Liver (tissue), 9 donors: Measurements from ENCODE around the gene MAP6D1. TPM values are rescaled to one million over a fixed set of nuclear protein-coding genes. Genes with fewer than 3 reads are reported as not detected.

ENCODE experiments used
- DNase-seq: peaks from one replicate; pipeline ENCODE4 v3.0.0-alpha.2; 2017; ENCODE audit warnings: low spot score
- H3K27ac ChIP-seq, 2 donors: one replicate each; pipeline ENCODE4 v1.7.0; 2013; ENCODE audit warnings: inconsistent platforms in 2 of 2, low read length in 2 of 2, control low read depth in 1 of 2, low read depth in 1 of 2, mild to moderate bottlenecking in 1 of 2
- H3K27me3 ChIP-seq, 4 donors: one replicate each; pipeline versions ENCODE4 v1.6.1 to v1.7.0; 2013; ENCODE audit warnings: low read length in 3 of 4, inconsistent platforms in 1 of 4, mild to moderate bottlenecking in 1 of 4, moderate library complexity in 1 of 4; ENCODE audit not compliant: control insufficient read depth in 4 of 4, insufficient read depth in 4 of 4
- H3K36me3 ChIP-seq, 4 donors: one replicate each; pipeline versions ENCODE4 v1.6.1 to v1.7.0; 2013; ENCODE audit warnings: low read length in 3 of 4, mild to moderate bottlenecking in 3 of 4, low read depth in 1 of 4, moderate library complexity in 1 of 4; ENCODE audit not compliant: control insufficient read depth in 4 of 4, insufficient read depth in 3 of 4
- H3K4me1 ChIP-seq, 4 donors: one replicate each; pipeline versions ENCODE4 v1.6.1 to v1.7.0; 2013; ENCODE audit warnings: low read length in 3 of 4, mild to moderate bottlenecking in 3 of 4, moderate library complexity in 1 of 4; ENCODE audit not compliant: control insufficient read depth in 4 of 4, insufficient read depth in 4 of 4
- H3K4me3 ChIP-seq, 3 donors: one replicate each; pipeline versions ENCODE4 v1.6.1 to v1.7.0; 2013; ENCODE audit warnings: low read length in 3 of 3, control low read depth in 1 of 3, low read depth in 1 of 3, mild to moderate bottlenecking in 1 of 3
- H3K9ac ChIP-seq, 2 donors: one replicate each; pipeline ENCODE4 v1.7.0; 2013; ENCODE audit warnings: low read length in 2 of 2, mild to moderate bottlenecking in 2 of 2, moderate library complexity in 2 of 2, control low read depth in 1 of 2, low read depth in 1 of 2
- H3K9me3 ChIP-seq, 4 donors: one replicate each; pipeline versions ENCODE4 v1.6.1 to v1.7.0; 2013; ENCODE audit warnings: low read length in 3 of 4; ENCODE audit not compliant: control insufficient read depth in 4 of 4
- EGR1 ChIP-seq, 2 donors: IDR thresholded peaks; 2 replicates each; pipeline ENCODE4 v1.6.1; 2016 to 2018; ENCODE audit warnings: antibody characterized with exemption in 2 of 2, low read depth in 2 of 2
- FOXA2 ChIP-seq: IDR thresholded peaks from 2 replicates; pipeline ENCODE4 v1.6.1; 2016; ENCODE audit warnings: antibody characterized with exemption
- GABPA ChIP-seq, 2 donors: IDR thresholded peaks in 1 of 2; conservative IDR thresholded peaks in 1 of 2; 2 replicates each; pipeline ENCODE4 v1.6.1; 2016; ENCODE audit warnings: antibody characterized with exemption in 2 of 2, mild to moderate bottlenecking in 1 of 2, moderate library complexity in 1 of 2
- HNF4A ChIP-seq, 2 donors: conservative IDR thresholded peaks; 2 replicates each; pipeline ENCODE4 v1.6.1; 2016; ENCODE audit warnings: antibody characterized with exemption in 2 of 2, mild to moderate bottlenecking in 2 of 2
- JUND ChIP-seq, 2 donors: IDR thresholded peaks; 2 replicates each; pipeline ENCODE4 v1.6.1; 2016; ENCODE audit warnings: antibody characterized with exemption in 2 of 2
- NR2F2 ChIP-seq: IDR thresholded peaks from 2 replicates; pipeline ENCODE4 v1.6.1; 2016; ENCODE audit warnings: antibody characterized with exemption
- RAD21 ChIP-seq, 2 donors: IDR thresholded peaks; 2 replicates each; pipeline ENCODE4 v1.6.1; 2016; ENCODE audit warnings: antibody characterized with exemption in 2 of 2, mild to moderate bottlenecking in 2 of 2
- RXRA ChIP-seq, 2 donors: IDR thresholded peaks; 2 replicates each; pipeline ENCODE4 v1.6.1; 2017 to 2018; ENCODE audit warnings: antibody characterized with exemption in 2 of 2, mild to moderate bottlenecking in 1 of 2
- SP1 ChIP-seq: IDR thresholded peaks from 2 replicates; pipeline ENCODE4 v1.6.1; 2018; ENCODE audit warnings: antibody characterized with exemption, mild to moderate bottlenecking
- TAF1 ChIP-seq: conservative IDR thresholded peaks from 2 replicates; pipeline ENCODE4 v1.6.1; 2016; ENCODE audit warnings: antibody characterized with exemption, mild to moderate bottlenecking
- YY1 ChIP-seq: IDR thresholded peaks from 2 replicates; pipeline ENCODE4 v1.6.1; 2016; ENCODE audit warnings: antibody characterized with exemption, mild to moderate bottlenecking
- whole genome bisulfite sequencing: extraction: QIAGEN DNeasy Blood & Tissue Kit; methylation state at CpG from one replicate; pipeline ENCODE4 v1.1.7; 2013; 5-methylcytosine and 5-hydroxymethylcytosine counted together
- polyA plus RNA-seq, 2 donors: library from polyadenylated mRNA; stranded (reverse) in 1 of 2; unstranded in 1 of 2; fragments of 200-250 nt in 1 of 2; fragments of >200 nt in 1 of 2; fragmentation: Nextera tagmentation in 1 of 2; extraction: Ambion mirVana in 1 of 2; gene quantifications; one replicate each; pipeline versions ENCODE4 v1.2.1 to v1.2.3, GENCODE V29; 2013 to 2015
- total RNA-seq, 2 donors: library from RNA; depleted of rRNA; stranded (reverse); fragments of >200 nt; gene quantifications; one replicate each; pipeline ENCODE4 v1.2.3, GENCODE V29; 2014
- TF ChIP-seq, protein P1 (sequence below): IDR thresholded peaks from 2 replicates; pipeline ENCODE4 v1.6.1; 2016; ENCODE audit warnings: antibody characterized with exemption
- TF ChIP-seq, protein P2 (sequence below): IDR thresholded peaks from 2 replicates; pipeline ENCODE4 v1.6.1; 2016; ENCODE audit warnings: antibody characterized with exemption, mild to moderate bottlenecking
- TF ChIP-seq, protein P3 (sequence below): IDR thresholded peaks from 2 replicates; pipeline ENCODE4 v1.6.1; 2016; ENCODE audit warnings: antibody characterized with exemption
- TF ChIP-seq, protein P4 (sequence below): fragments of 150-350 bp; IDR thresholded peaks from 2 replicates; pipeline ENCODE4 v1.5.1; 2017; ENCODE audit warnings: improper control_type of control experiment, low read depth, low read length; ENCODE audit not compliant: missing input control
- TF ChIP-seq, protein P5 (sequence below): IDR thresholded peaks from 2 replicates; pipeline ENCODE4 v1.6.1; 2016; ENCODE audit warnings: antibody characterized with exemption
- donor health status: healthy.
- donor health status: healthy.
- donor health status: healthy.
- donor health status: healthy.
- donor health status: healthy.

MAP6D1 gene
- under 1 TPM; 0.19 to 0.33 TPM for total RNA-seq
- under 1 TPM in 1 of 2 donors, not detected in 1; 0.06 TPM for polyA plus RNA-seq

DNA sequence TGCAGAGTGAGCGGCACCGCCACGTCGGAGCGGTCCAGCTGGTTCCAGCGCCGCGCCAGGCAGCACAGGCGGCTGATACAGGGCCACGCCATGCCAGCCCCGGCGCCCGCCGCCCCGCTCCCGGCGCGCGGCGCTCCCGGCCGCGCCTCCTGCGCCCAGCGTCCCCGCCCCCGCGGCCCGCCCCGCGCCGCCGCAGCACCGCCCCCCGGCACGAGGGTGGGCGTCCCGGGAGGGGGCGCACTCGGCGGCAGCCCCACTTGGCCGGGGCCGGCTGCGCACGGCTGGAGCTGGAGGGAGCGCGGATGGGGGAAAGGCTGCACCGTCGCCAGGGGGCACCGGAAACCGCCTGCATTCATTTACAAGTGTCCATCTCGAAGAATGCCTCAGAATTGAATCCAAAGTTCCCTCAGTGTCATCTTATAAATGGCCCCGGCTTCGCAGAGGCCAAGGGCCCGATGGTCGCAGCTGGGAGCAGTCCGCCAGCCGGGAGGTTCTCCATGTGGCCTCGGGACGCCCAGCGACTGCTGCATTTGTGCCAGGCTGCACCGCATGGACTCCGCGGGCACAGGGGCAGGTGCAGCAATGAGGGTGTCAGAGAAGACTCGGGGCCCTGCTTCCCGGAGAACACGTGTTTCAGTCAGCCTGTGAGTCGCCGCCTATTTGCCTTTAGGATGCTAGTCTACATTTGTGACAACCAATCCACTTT, at the start of gene MAP6D1:
TSS of gene MAP6D1 (minus strand) at position 122 of the 706 bp plus-strand sequence. CDS start at position 92, 30 bp downstream.
- Histone ChIP-seq H3K4me1 (peaks cover 0 to 16% (median 9%) of the 10 kb centered on the region in 4 donors), H3K9ac (no peak within 1 kb of the TSS), H3K4me3 (peak within 1 kb of the TSS in 2 of 3 donors; percentile 33 to 63), H3K27me3 (no peaks in the 10 kb centered on the region), H3K36me3 (peaks cover 10 to 18% (median 11%) of the 10 kb centered on the region in 4 donors), H3K9me3 (no peaks in the 10 kb centered on the region), H3K27ac (no peak within 1 kb of the TSS)
- no peak for TF ChIP-seq NR2F2
- DNase-seq, result peak; percentile 51
- 13% methylated on average over 69 of the region's 69 CpGs for WGBS

DNA sequence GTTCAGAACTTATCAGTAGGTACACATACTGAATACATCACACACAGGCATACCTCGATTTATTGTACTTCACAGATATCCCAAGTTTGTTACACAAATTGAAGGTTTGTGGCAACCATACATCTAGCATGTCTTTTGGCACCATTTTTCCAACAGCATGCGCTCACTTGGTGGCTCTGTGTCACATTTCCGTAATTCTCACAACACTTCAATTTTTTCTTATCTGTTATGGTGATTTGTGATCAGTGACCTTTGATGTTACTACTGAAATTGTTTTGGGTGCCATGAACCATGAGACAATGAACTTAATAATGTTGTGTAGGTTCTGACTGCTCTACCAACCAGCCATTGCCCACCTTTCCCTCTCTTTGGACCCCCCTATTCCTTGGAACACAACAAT, 48.5 kb upstream of the MAP6D1 start:
- H3K27me3 ChIP-seq, result no peaks in the 10 kb centered on the region
- TF ChIP-seq YY1 (no peak), TAF1 (no peak), FOXA2 (no peak), NR2F2 (no peak), GABPA (IDR thresholded peaks at IDR 0.05 in 1 of 2, conservative IDR thresholded peaks at IDR 0.05 in 1 of 2) (no peak), JUND (IDR thresholded peaks at IDR 0.05) (no peak), SP1 (no peak), RAD21 (IDR thresholded peaks at IDR 0.05) (no peak), EGR1 (IDR thresholded peaks at IDR 0.05; ENCODE audit: low read depth in 2 of 2) (no peak), HNF4A (conservative IDR thresholded peaks at IDR 0.05) (peak in 1 of 2 donors; percentile 18), RXRA (IDR thresholded peaks at IDR 0.05) (peak; percentile 55 to 69)
- TF ChIP-seq, protein P1, sequence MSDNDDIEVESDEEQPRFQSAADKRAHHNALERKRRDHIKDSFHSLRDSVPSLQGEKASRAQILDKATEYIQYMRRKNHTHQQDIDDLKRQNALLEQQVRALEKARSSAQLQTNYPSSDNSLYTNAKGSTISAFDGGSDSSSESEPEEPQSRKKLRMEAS, result no peak
- TF ChIP-seq, protein P2, sequence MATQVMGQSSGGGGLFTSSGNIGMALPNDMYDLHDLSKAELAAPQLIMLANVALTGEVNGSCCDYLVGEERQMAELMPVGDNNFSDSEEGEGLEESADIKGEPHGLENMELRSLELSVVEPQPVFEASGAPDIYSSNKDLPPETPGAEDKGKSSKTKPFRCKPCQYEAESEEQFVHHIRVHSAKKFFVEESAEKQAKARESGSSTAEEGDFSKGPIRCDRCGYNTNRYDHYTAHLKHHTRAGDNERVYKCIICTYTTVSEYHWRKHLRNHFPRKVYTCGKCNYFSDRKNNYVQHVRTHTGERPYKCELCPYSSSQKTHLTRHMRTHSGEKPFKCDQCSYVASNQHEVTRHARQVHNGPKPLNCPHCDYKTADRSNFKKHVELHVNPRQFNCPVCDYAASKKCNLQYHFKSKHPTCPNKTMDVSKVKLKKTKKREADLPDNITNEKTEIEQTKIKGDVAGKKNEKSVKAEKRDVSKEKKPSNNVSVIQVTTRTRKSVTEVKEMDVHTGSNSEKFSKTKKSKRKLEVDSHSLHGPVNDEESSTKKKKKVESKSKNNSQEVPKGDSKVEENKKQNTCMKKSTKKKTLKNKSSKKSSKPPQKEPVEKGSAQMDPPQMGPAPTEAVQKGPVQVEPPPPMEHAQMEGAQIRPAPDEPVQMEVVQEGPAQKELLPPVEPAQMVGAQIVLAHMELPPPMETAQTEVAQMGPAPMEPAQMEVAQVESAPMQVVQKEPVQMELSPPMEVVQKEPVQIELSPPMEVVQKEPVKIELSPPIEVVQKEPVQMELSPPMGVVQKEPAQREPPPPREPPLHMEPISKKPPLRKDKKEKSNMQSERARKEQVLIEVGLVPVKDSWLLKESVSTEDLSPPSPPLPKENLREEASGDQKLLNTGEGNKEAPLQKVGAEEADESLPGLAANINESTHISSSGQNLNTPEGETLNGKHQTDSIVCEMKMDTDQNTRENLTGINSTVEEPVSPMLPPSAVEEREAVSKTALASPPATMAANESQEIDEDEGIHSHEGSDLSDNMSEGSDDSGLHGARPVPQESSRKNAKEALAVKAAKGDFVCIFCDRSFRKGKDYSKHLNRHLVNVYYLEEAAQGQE, result no peak
- TF ChIP-seq, protein P3, sequence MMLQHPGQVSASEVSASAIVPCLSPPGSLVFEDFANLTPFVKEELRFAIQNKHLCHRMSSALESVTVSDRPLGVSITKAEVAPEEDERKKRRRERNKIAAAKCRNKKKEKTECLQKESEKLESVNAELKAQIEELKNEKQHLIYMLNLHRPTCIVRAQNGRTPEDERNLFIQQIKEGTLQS, result no peak
- TF ChIP-seq, protein P4, sequence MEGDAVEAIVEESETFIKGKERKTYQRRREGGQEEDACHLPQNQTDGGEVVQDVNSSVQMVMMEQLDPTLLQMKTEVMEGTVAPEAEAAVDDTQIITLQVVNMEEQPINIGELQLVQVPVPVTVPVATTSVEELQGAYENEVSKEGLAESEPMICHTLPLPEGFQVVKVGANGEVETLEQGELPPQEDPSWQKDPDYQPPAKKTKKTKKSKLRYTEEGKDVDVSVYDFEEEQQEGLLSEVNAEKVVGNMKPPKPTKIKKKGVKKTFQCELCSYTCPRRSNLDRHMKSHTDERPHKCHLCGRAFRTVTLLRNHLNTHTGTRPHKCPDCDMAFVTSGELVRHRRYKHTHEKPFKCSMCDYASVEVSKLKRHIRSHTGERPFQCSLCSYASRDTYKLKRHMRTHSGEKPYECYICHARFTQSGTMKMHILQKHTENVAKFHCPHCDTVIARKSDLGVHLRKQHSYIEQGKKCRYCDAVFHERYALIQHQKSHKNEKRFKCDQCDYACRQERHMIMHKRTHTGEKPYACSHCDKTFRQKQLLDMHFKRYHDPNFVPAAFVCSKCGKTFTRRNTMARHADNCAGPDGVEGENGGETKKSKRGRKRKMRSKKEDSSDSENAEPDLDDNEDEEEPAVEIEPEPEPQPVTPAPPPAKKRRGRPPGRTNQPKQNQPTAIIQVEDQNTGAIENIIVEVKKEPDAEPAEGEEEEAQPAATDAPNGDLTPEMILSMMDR, result no peak
- TF ChIP-seq, protein P5, sequence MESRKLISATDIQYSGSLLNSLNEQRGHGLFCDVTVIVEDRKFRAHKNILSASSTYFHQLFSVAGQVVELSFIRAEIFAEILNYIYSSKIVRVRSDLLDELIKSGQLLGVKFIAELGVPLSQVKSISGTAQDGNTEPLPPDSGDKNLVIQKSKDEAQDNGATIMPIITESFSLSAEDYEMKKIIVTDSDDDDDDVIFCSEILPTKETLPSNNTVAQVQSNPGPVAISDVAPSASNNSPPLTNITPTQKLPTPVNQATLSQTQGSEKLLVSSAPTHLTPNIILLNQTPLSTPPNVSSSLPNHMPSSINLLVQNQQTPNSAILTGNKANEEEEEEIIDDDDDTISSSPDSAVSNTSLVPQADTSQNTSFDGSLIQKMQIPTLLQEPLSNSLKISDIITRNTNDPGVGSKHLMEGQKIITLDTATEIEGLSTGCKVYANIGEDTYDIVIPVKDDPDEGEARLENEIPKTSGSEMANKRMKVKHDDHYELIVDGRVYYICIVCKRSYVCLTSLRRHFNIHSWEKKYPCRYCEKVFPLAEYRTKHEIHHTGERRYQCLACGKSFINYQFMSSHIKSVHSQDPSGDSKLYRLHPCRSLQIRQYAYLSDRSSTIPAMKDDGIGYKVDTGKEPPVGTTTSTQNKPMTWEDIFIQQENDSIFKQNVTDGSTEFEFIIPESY, result no peak
- H3K4me1 ChIP-seq, result peaks cover 0 to 13% (median 4%) of the 10 kb centered on the region in 4 donors
- peaks cover 0 to 3% (median 0%) of the 10 kb centered on the region in 4 donors for H3K36me3 ChIP-seq
- DNase-seq, result no peak
- H3K4me3 ChIP-seq, result no peak overlapping the region
- no peak overlapping the region for H3K27ac ChIP-seq
- no peak overlapping the region for H3K9ac ChIP-seq
- H3K9me3 ChIP-seq, result no peaks in the 10 kb centered on the region
- 63% methylated on average over 3 of the region's 3 CpGs for WGBS
